ENCODE data around the gene ANO9. TPM values are rescaled to one million over a fixed set of nuclear protein-coding genes. Genes with fewer than 3 reads are reported as not detected.
"Not testable (repeated sequence)": the region's sequence is repeated elsewhere in the genome, so short reads cannot be mapped to it uniquely, and the experiment has no call there.

ANO9 gene
- total RNA-seq, 2 donors from 2014 or later, result 8.4 to 9.1 TPM

- Histone ChIP-seq H3K27me3 (replicated peaks; ENCODE audit: insufficient read depth) (no peaks in the 10 kb centered on the region), H3K27ac (no peak overlapping the region), H3K36me3 (no peaks in the 10 kb centered on the region), H3K4me3 (no peak overlapping the region), H3K9me3 (no peaks in the 10 kb centered on the region), H3K4me1 (replicated peaks) (peaks cover 6% of the 10 kb centered on the region)
- no peak for DNase-seq (ENCODE audit: low spot score)
- intact Hi-C loops (cut with DNase I), result no loop called here
- WGBS, result 83% methylated on average over 9 of the region's 13 CpGs
- TF ChIP-seq POLR2AphosphoS5 (IDR thresholded peaks at IDR 0.05), result no peak
- no peak for TF ChIP-seq CTCF (IDR thresholded peaks at IDR 0.05)
- TF ChIP-seq POLR2A (IDR thresholded peaks at IDR 0.05), result no peak
Measured at GRCh38 chr11:472272-472671, 30.5 kb upstream of the ANO9 start.

GRCh38 chr11:471468-472145, 29.8 kb upstream of the ANO9 start:
- H3K9me3 ChIP-seq, result no peaks in the 10 kb centered on the region
- intact Hi-C loops (cut with DNase I), result no loop called here
- DNase-seq (ENCODE audit: low spot score), result no peak
- H3K36me3 ChIP-seq, result no peaks in the 10 kb centered on the region
- 96% methylated on average over 61 of the region's 61 CpGs for WGBS
- no peaks in the 10 kb centered on the region for H3K27me3 ChIP-seq (replicated peaks; ENCODE audit: insufficient read depth)
- H3K27ac ChIP-seq, result no peak overlapping the region
- peaks cover 6% of the 10 kb centered on the region for H3K4me1 ChIP-seq (replicated peaks)
- TF ChIP-seq CTCF (IDR thresholded peaks at IDR 0.05), result no peak
- TF ChIP-seq POLR2A (IDR thresholded peaks at IDR 0.05), result no peak
- no peak for TF ChIP-seq POLR2AphosphoS5 (IDR thresholded peaks at IDR 0.05)
- no peak overlapping the region for H3K4me3 ChIP-seq

- TF ChIP-seq POLR2AphosphoS5 (IDR thresholded peaks at IDR 0.05) (peak; percentile 92), POLR2A (IDR thresholded peaks at IDR 0.05) (peak; percentile 28), CTCF (IDR thresholded peaks at IDR 0.05) (peak in 2 of 4 experiments; percentile 50 to 63)
- H3K36me3 ChIP-seq, result no peaks in the 10 kb centered on the region
- H3K27me3 ChIP-seq (replicated peaks; ENCODE audit: insufficient read depth), result no peaks in the 10 kb centered on the region
- H3K9me3 ChIP-seq, result no peaks in the 10 kb centered on the region
- peaks cover 6% of the 10 kb centered on the region for H3K4me1 ChIP-seq (replicated peaks)
- 46% methylated on average over 28 of the region's 28 CpGs for WGBS
- H3K4me3 ChIP-seq, result peak overlapping the region in 1 of 2 donors; percentile 17
- intact Hi-C loops (cut with DNase I), result no loop called here
- H3K27ac ChIP-seq, result peak overlapping the region; percentile 70 to 85
- peak; percentile 82 for DNase-seq (ENCODE audit: low spot score)
Measured at GRCh38 chr11:469684-470560, 28.1 kb upstream of the ANO9 start.

- intact Hi-C loops (cut with DNase I); H3K9me3 ChIP-seq; H3K4me1 ChIP-seq (replicated peaks); H3K36me3 ChIP-seq; DNase-seq (ENCODE audit: low spot score); H3K27me3 ChIP-seq (replicated peaks; ENCODE audit: insufficient read depth): not testable (repeated sequence)
- WGBS, result 17% methylated on average over 19 of the region's 19 CpGs
- Histone ChIP-seq H3K27ac (peak overlapping the region; percentile 70 to 85), H3K4me3 (peak overlapping the region in 1 of 2 donors; percentile 17)
Measured at GRCh38 chr11:469026-469683, 27.3 kb upstream of the ANO9 start.

GRCh38 chr11:468493-468892, 26.7 kb upstream of the ANO9 start:
- intact Hi-C loops (cut with DNase I), result no loop called here
- Histone ChIP-seq H3K36me3 (no peaks in the 10 kb centered on the region), H3K4me1 (replicated peaks) (peaks cover 6% of the 10 kb centered on the region), H3K4me3 (no peak overlapping the region), H3K9me3 (no peaks in the 10 kb centered on the region), H3K27ac (peak overlapping the region; percentile 70 to 85), H3K27me3 (replicated peaks; ENCODE audit: insufficient read depth) (no peaks in the 10 kb centered on the region)
- TF ChIP-seq POLR2A (IDR thresholded peaks at IDR 0.05), result no peak
- TF ChIP-seq POLR2AphosphoS5 (IDR thresholded peaks at IDR 0.05), result no peak
- no peak for TF ChIP-seq CTCF (IDR thresholded peaks at IDR 0.05)
- WGBS, result 55% methylated on average over 6 of the region's 6 CpGs
- DNase-seq (ENCODE audit: low spot score), result no peak
